BLaER1 (cell line): Measurements from ENCODE around the gene GTF3C5.

Source experiments
- H3K27ac ChIP-seq: shearing (Covaris generic); formaldehyde crosslinking; 2 replicates; pipeline ENCODE4 v1.8.1; 2022
- H3K27me3 ChIP-seq: shearing (Covaris generic); formaldehyde crosslinking; 2 replicates; pipeline ENCODE4 v1.8.1; 2022
- H3K36me3 ChIP-seq: shearing (Covaris generic); formaldehyde crosslinking; 2 replicates; pipeline ENCODE4 v1.8.1; 2022
- H3K4me1 ChIP-seq: shearing (Covaris generic); formaldehyde crosslinking; 2 replicates; pipeline ENCODE4 v1.8.1; 2022
- H3K4me2 ChIP-seq: shearing (Covaris generic); formaldehyde crosslinking; 2 replicates; pipeline ENCODE4 v1.8.1; 2022
- H3K4me3 ChIP-seq: shearing (Covaris generic); formaldehyde crosslinking; 2 replicates; pipeline ENCODE4 v1.8.1; 2022
- H3K9ac ChIP-seq: shearing (Covaris generic); formaldehyde crosslinking; 2 replicates; pipeline ENCODE4 v1.8.1; 2022
- H3K9me3 ChIP-seq: shearing (Covaris generic); formaldehyde crosslinking; 2 replicates; pipeline ENCODE4 v1.8.1; 2022
- H4K20me1 ChIP-seq: shearing (Covaris generic); formaldehyde crosslinking; 2 replicates; pipeline ENCODE4 v1.8.1; 2022
- Cebpa-rat ChIP-seq: shearing (Covaris generic); IDR thresholded peaks from 2 replicates; pipeline ENCODE4 v1.8.1; 2022

GTF3C5 gene

GRCh38 chr9:133004999-133005760 lies 25.6 kb upstream of the GTF3C5 start:
- Histone ChIP-seq H3K27me3 (no peaks in the 10 kb centered on the region), H3K4me1 (peaks cover 54% of the 10 kb centered on the region), H4K20me1 (no peaks in the 10 kb centered on the region), H3K36me3 (no peaks in the 10 kb centered on the region), H3K9me3 (peaks cover 11% of the 10 kb centered on the region; the same call in 1 of the 2 replicates), H3K4me2 (peak overlapping the region; percentile 96), H3K4me3 (no peak overlapping the region), H3K9ac (peak overlapping the region; percentile 62), H3K27ac (peak overlapping the region; percentile 73)
- TF ChIP-seq Cebpa-rat: no peak

- H3K27me3 ChIP-seq: no peaks in the 10 kb centered on the region
Measured at GRCh38 chr9:133005957-133006356, 24.8 kb upstream of the GTF3C5 start.

GRCh38 chr9:133006731-133007352 lies 24.0 kb upstream of the GTF3C5 start:
- Histone ChIP-seq H3K27ac (no peak overlapping the region), H3K9me3 (peaks cover 18% of the 10 kb centered on the region), H4K20me1 (no peaks in the 10 kb centered on the region), H3K27me3 (no peaks in the 10 kb centered on the region), H3K4me1 (peaks cover 40% of the 10 kb centered on the region), H3K4me2 (no peak overlapping the region), H3K9ac (no peak overlapping the region), H3K36me3 (no peaks in the 10 kb centered on the region), H3K4me3 (no peak overlapping the region)
- no peak for TF ChIP-seq Cebpa-rat

More at GRCh38 chr9:133005957-133006356, 24.8 kb upstream of the GTF3C5 start:
- H3K4me3 ChIP-seq: no peak overlapping the region
- no peaks in the 10 kb centered on the region for H3K36me3 ChIP-seq
- no peak for TF ChIP-seq Cebpa-rat
- peaks cover 17% of the 10 kb centered on the region for H3K9me3 ChIP-seq
- no peaks in the 10 kb centered on the region for H4K20me1 ChIP-seq
- H3K4me1 ChIP-seq: peaks cover 47% of the 10 kb centered on the region
- no peak overlapping the region for H3K9ac ChIP-seq
- H3K27ac ChIP-seq: no peak overlapping the region
- H3K4me2 ChIP-seq: peak overlapping the region; percentile 96

GRCh38 chr9:133008406-133008805 lies 22.4 kb upstream of the GTF3C5 start:
- H3K9me3 ChIP-seq: peaks cover 18% of the 10 kb centered on the region
- no peaks in the 10 kb centered on the region for H4K20me1 ChIP-seq
- no peak overlapping the region for H3K27ac ChIP-seq
- no peaks in the 10 kb centered on the region for H3K36me3 ChIP-seq
- no peak overlapping the region for H3K4me3 ChIP-seq
- H3K27me3 ChIP-seq: no peaks in the 10 kb centered on the region
- peaks cover 24% of the 10 kb centered on the region for H3K4me1 ChIP-seq
- no peak for TF ChIP-seq Cebpa-rat
- H3K4me2 ChIP-seq: no peak overlapping the region
- no peak overlapping the region for H3K9ac ChIP-seq

- no peak for TF ChIP-seq Cebpa-rat
- H3K27me3 ChIP-seq: no peaks in the 10 kb centered on the region
- no peak overlapping the region for H3K4me2 ChIP-seq
- peaks cover 19% of the 10 kb centered on the region for H3K9me3 ChIP-seq
- no peaks in the 10 kb centered on the region for H3K36me3 ChIP-seq
- no peak overlapping the region for H3K27ac ChIP-seq
- H3K4me3 ChIP-seq: no peak overlapping the region
- no peaks in the 10 kb centered on the region for H4K20me1 ChIP-seq
- peaks cover 20% of the 10 kb centered on the region for H3K4me1 ChIP-seq
- no peak overlapping the region for H3K9ac ChIP-seq
Measured at GRCh38 chr9:133008824-133009223, 22.0 kb upstream of the GTF3C5 start.

- no peak for TF ChIP-seq Cebpa-rat
- Histone ChIP-seq H3K27ac (no peak overlapping the region), H3K27me3 (no peaks in the 10 kb centered on the region), H3K9ac (no peak overlapping the region), H4K20me1 (no peaks in the 10 kb centered on the region), H3K36me3 (no peaks in the 10 kb centered on the region), H3K4me3 (no peak overlapping the region), H3K4me2 (no peak overlapping the region), H3K4me1 (peaks cover 8% of the 10 kb centered on the region), H3K9me3 (peaks cover 31% of the 10 kb centered on the region)
Measured at GRCh38 chr9:133009906-133010582, 20.8 kb upstream of the GTF3C5 start.

- Histone ChIP-seq H3K9me3 (peaks cover 47% of the 10 kb centered on the region), H3K27ac (no peak overlapping the region), H3K9ac (no peak overlapping the region), H3K4me2 (no peak overlapping the region), H3K4me3 (no peak overlapping the region), H4K20me1 (no peaks in the 10 kb centered on the region), H3K4me1 (no peaks in the 10 kb centered on the region), H3K27me3 (no peaks in the 10 kb centered on the region), H3K36me3 (no peaks in the 10 kb centered on the region)
- no peak for TF ChIP-seq Cebpa-rat
Measured at GRCh38 chr9:133014696-133015095, 16.1 kb upstream of the GTF3C5 start.

- peak overlapping the region; percentile 70 for H3K4me2 ChIP-seq
- H3K27ac ChIP-seq: no peak overlapping the region
- H3K36me3 ChIP-seq: no peaks in the 10 kb centered on the region
- H4K20me1 ChIP-seq: no peaks in the 10 kb centered on the region
- peaks cover under 1% of the 10 kb centered on the region; the same call in 1 of the 2 replicates for H3K9me3 ChIP-seq
- H3K9ac ChIP-seq: no peak overlapping the region
- H3K4me3 ChIP-seq: no peak overlapping the region
- H3K27me3 ChIP-seq: no peaks in the 10 kb centered on the region
- TF ChIP-seq Cebpa-rat: no peak
- H3K4me1 ChIP-seq: peaks cover 22% of the 10 kb centered on the region
Measured at GRCh38 chr9:133023117-133023890, 7.5 kb upstream of the GTF3C5 start.

GRCh38 chr9:133026426-133026825 lies 4.4 kb upstream of the GTF3C5 start:
- H3K9me3 ChIP-seq: no peaks in the 10 kb centered on the region
- no peak overlapping the region for H3K4me3 ChIP-seq
- no peak for TF ChIP-seq Cebpa-rat
- H4K20me1 ChIP-seq: no peaks in the 10 kb centered on the region
- H3K9ac ChIP-seq: no peak overlapping the region
- no peak overlapping the region for H3K27ac ChIP-seq
- peaks cover 35% of the 10 kb centered on the region for H3K4me1 ChIP-seq
- no peaks in the 10 kb centered on the region for H3K27me3 ChIP-seq
- H3K4me2 ChIP-seq: no peak overlapping the region
- no peaks in the 10 kb centered on the region for H3K36me3 ChIP-seq
